MM.1S (cell line): ENCODE results near the gene MAGEB4.

Experiments used
- DNase-seq: peaks from one replicate; pipeline ENCODE4 v3.0.0-alpha.2; 2015
- H2AFZ ChIP-seq: fragments of 300-600 bp; sonication (generic); 2 replicates; pipeline ENCODE4 v1.6.0; 2016; ENCODE audit warnings: antibody characterized with exemption, low read length
- H3F3A ChIP-seq: fragments of 300-600 bp; sonication (generic); 2 replicates; pipeline ENCODE4 v1.6.1; 2016; ENCODE audit warnings: mild to moderate bottlenecking, antibody characterized with exemption, low read length, moderate library complexity, mixed read lengths; ENCODE audit not compliant: insufficient read depth
- H3K27ac ChIP-seq: fragments of 300-600 bp; sonication (generic); 2 replicates; pipeline ENCODE4 v1.5.1; 2016; ENCODE audit warnings: mild to moderate bottlenecking, low read length
- H3K27me3 ChIP-seq: fragments of 300-600 bp; sonication (generic); replicated peaks from 2 replicates; pipeline ENCODE4 v1.6.0; 2016; ENCODE audit warnings: low read length; ENCODE audit not compliant: insufficient read depth
- H3K36me3 ChIP-seq: fragments of 300-600 bp; sonication (generic); replicated peaks from 2 replicates; pipeline ENCODE4 v1.6.1; 2016; ENCODE audit warnings: mild to moderate bottlenecking, low read length, mixed read lengths; ENCODE audit not compliant: insufficient read depth
- H3K4me1 ChIP-seq: fragments of 300-600 bp; sonication (generic); 2 replicates; pipeline ENCODE4 v1.6.1; 2016; ENCODE audit warnings: low read length, mixed read lengths
- H3K4me2 ChIP-seq: fragments of 300-600 bp; sonication (generic); 2 replicates; pipeline ENCODE4 v1.6.0; 2016; ENCODE audit warnings: low read depth, low read length
- H3K4me3 ChIP-seq: fragments of 300-600 bp; sonication (generic); 2 replicates; pipeline ENCODE4 v1.5.1; 2016; ENCODE audit warnings: low read length, mixed read lengths
- H3K79me2 ChIP-seq: fragments of 300-600 bp; sonication (generic); 2 replicates; pipeline ENCODE4 v1.6.1; 2016; ENCODE audit warnings: mixed run types, low read length, mixed read lengths
- H3K9ac ChIP-seq: fragments of 300-600 bp; sonication (generic); 2 replicates; pipeline ENCODE4 v1.6.1; 2016; ENCODE audit warnings: low read length, mixed read lengths
- H3K9me2 ChIP-seq: fragments of 300-600 bp; sonication (generic); replicated peaks from 2 replicates; pipeline ENCODE4 v1.6.1; 2016; ENCODE audit warnings: mild to moderate bottlenecking, low read length, mixed read lengths; ENCODE audit not compliant: insufficient read depth
- H3K9me3 ChIP-seq: fragments of 300-600 bp; sonication (generic); replicated peaks from 2 replicates; pipeline ENCODE4 v1.6.1; 2016; ENCODE audit warnings: mild to moderate bottlenecking, low read length, mixed read lengths; ENCODE audit not compliant: insufficient read depth
- H4K20me1 ChIP-seq: fragments of 300-600 bp; sonication (generic); 2 replicates; pipeline ENCODE4 v1.6.1; 2016; ENCODE audit warnings: mild to moderate bottlenecking, low read length, moderate library complexity, mixed read lengths; ENCODE audit not compliant: insufficient read depth
- CTCF ChIP-seq: fragments of 300-600 bp; sonication (generic); IDR thresholded peaks from 2 replicates; pipeline ENCODE4 v1.5.1; 2016; ENCODE audit warnings: antibody characterized with exemption, low read length, mixed read lengths
- EZH2 ChIP-seq: fragments of 300-600 bp; sonication (generic); optimal IDR thresholded peaks from 2 replicates; pipeline ENCODE3; 2017; ENCODE audit warnings: low read depth, mild to moderate bottlenecking, antibody characterized with exemption, low read length, mixed read lengths
- EZH2phosphoT487 ChIP-seq: fragments of 300-600 bp; sonication (generic); IDR thresholded peaks from 2 replicates; pipeline ENCODE4 v1.6.1; 2018; ENCODE audit warnings: antibody characterized with exemption, low read length

MAGEB4 gene

GRCh38 chrX:30215357-30215843, 26.4 kb upstream of the MAGEB4 start, which contains the start of gene MAGEB2:
Gene MAGEB2 (plus strand): TSS chrX:30215563. CDS start chrX:30218581, 3,018 bp downstream.
- Histone ChIP-seq H3K79me2 (no peaks in the 10 kb centered on the region), H3K9ac (no peak within 1 kb of the TSS), H3K4me3 (no peak within 1 kb of the TSS), H4K20me1 (no peaks in the 10 kb centered on the region), H3K9me3 (no peaks in the 10 kb centered on the region), H3K36me3 (no peaks in the 10 kb centered on the region), H3K27me3 (no peaks in the 10 kb centered on the region), H3K4me1 (no peaks in the 10 kb centered on the region), H3K27ac (no peak within 1 kb of the TSS), H3F3A (no peaks in the 10 kb centered on the region), H3K9me2 (no peaks in the 10 kb centered on the region), H3K4me2 (no peak within 1 kb of the TSS), H2AFZ (no peak within 1 kb of the TSS)
- no peak for DNase-seq
- TF ChIP-seq EZH2phosphoT487, result no peak
- no peak for TF ChIP-seq CTCF
- no peak for TF ChIP-seq EZH2

GRCh38 chrX:30217465-30217864, 24.3 kb upstream of the MAGEB4 start:
- Histone ChIP-seq H3K27me3 (no peaks in the 10 kb centered on the region), H3K4me2 (no peak overlapping the region), H4K20me1 (no peaks in the 10 kb centered on the region), H3K9me2 (no peaks in the 10 kb centered on the region), H3K36me3 (no peaks in the 10 kb centered on the region), H3K9me3 (no peaks in the 10 kb centered on the region), H2AFZ (no peak overlapping the region), H3K9ac (no peak overlapping the region), H3K79me2 (no peaks in the 10 kb centered on the region), H3F3A (no peaks in the 10 kb centered on the region), H3K4me3 (no peak overlapping the region), H3K4me1 (no peaks in the 10 kb centered on the region), H3K27ac (no peak overlapping the region)
- DNase-seq, result no peak
- TF ChIP-seq EZH2, result no peak
- no peak for TF ChIP-seq EZH2phosphoT487
- no peak for TF ChIP-seq CTCF

- Histone ChIP-seq H3K36me3 (no peaks in the 10 kb centered on the region), H3K4me2 (no peak overlapping the region), H3K27ac (no peak overlapping the region), H3K4me3 (no peak overlapping the region), H2AFZ (no peak overlapping the region), H3K27me3 (no peaks in the 10 kb centered on the region), H3K4me1 (no peaks in the 10 kb centered on the region), H3K79me2 (no peaks in the 10 kb centered on the region), H3K9me3 (no peaks in the 10 kb centered on the region), H3F3A (no peaks in the 10 kb centered on the region), H4K20me1 (no peaks in the 10 kb centered on the region), H3K9ac (no peak overlapping the region), H3K9me2 (no peaks in the 10 kb centered on the region)
- no peak for DNase-seq
- TF ChIP-seq EZH2phosphoT487 (no peak), CTCF (no peak), EZH2 (no peak)
These were observed 22.4 kb upstream of the MAGEB4 start for GRCh38 chrX:30219372-30219771.
